Measurements from ENCODE around the gene SLIT1.
"Not testable (repeated sequence)": the region's sequence is repeated elsewhere in the genome, so short reads cannot be mapped to it uniquely, and the experiment has no call there.

SLIT1 gene

GRCh38 chr10:97037365-97038361 lies 148.1 kb downstream of the SLIT1 start:
- peak; percentile 80 to 84 for TF ChIP-seq CTCF (IDR thresholded peaks at IDR 0.05)
- peak overlapping the region; percentile 43 to 61 for H3K4me3 ChIP-seq
- H3K36me3 ChIP-seq: no peaks in the 10 kb centered on the region
- H3K4me1 ChIP-seq: peaks cover 0 to 11% (median 3%) of the 10 kb centered on the region in 4 donors
- H3K9me3 ChIP-seq: no peaks in the 10 kb centered on the region
- peak; percentile 78 to 85 for DNase-seq
- H3K27ac ChIP-seq: peak overlapping the region in 1 of 2 donors; percentile 42
- intact Hi-C loops (cut with DNase I; ENCODE audit: low total_unique reads): loop anchor here (10.0 kb wide), 1 partner anchor 653 kb away; no protein-coding TSS in a partner anchor
- H3K27me3 ChIP-seq: peaks cover 0 to 11% of the 10 kb centered on the region in 2 donors

GRCh38 chr10:97034958-97035769 lies 150.6 kb downstream of the SLIT1 start:
- intact Hi-C loops (cut with DNase I; ENCODE audit: low total_unique reads): loop anchor here (10.0 kb wide), 1 partner anchor 650 kb away; no protein-coding TSS in a partner anchor
- no peaks in the 10 kb centered on the region for H3K9me3 ChIP-seq
- TF ChIP-seq CTCF (IDR thresholded peaks at IDR 0.05): no peak
- H3K4me3 ChIP-seq: no peak overlapping the region
- no peaks in the 10 kb centered on the region for H3K36me3 ChIP-seq
- peaks cover 0 to 16% of the 10 kb centered on the region in 2 donors for H3K27me3 ChIP-seq
- no peak overlapping the region for H3K27ac ChIP-seq
- H3K4me1 ChIP-seq: peaks cover 0 to 11% (median 3%) of the 10 kb centered on the region in 4 donors
- DNase-seq: no peak

GRCh38 chr10:97034301-97034700 lies 151.5 kb downstream of the SLIT1 start:
- Histone ChIP-seq H3K4me3 (no peak overlapping the region), H3K36me3 (no peaks in the 10 kb centered on the region), H3K9me3 (no peaks in the 10 kb centered on the region), H3K27ac (no peak overlapping the region), H3K4me1 (peaks cover 0 to 11% (median 3%) of the 10 kb centered on the region in 4 donors), H3K27me3 (peaks cover 0 to 17% of the 10 kb centered on the region in 2 donors)
- no peak for DNase-seq
- intact Hi-C loops (cut with DNase I; ENCODE audit: low total_unique reads): loop anchor here (10.0 kb wide), 1 partner anchor 650 kb away; no protein-coding TSS in a partner anchor
- TF ChIP-seq CTCF (IDR thresholded peaks at IDR 0.05): no peak

- not testable (repeated sequence) for H3K9me3 ChIP-seq, H3K36me3 ChIP-seq, H3K27ac ChIP-seq, H3K4me3 ChIP-seq, DNase-seq
- H3K4me1 ChIP-seq: peaks cover 0 to 11% (median 3%) of the 10 kb centered on the region in 4 donors
- intact Hi-C loops (cut with DNase I; ENCODE audit: low total_unique reads): loop anchor here (10.0 kb wide), 1 partner anchor 649 kb away; no protein-coding TSS in a partner anchor
- peaks cover 0 to 18% of the 10 kb centered on the region in 2 donors for H3K27me3 ChIP-seq
These were observed 151.9 kb downstream of the SLIT1 start for GRCh38 chr10:97033841-97034240.

- intact Hi-C loops (cut with DNase I; ENCODE audit: low total_unique reads): loop anchor here (10.0 kb wide), 1 partner anchor 648 kb away; no protein-coding TSS in a partner anchor
- no peak for TF ChIP-seq CTCF (IDR thresholded peaks at IDR 0.05)
These were observed 153.1 kb downstream of the SLIT1 start for GRCh38 chr10:97032624-97033023.

More at GRCh38 chr10:97032624-97033023, 153.1 kb downstream of the SLIT1 start:
- no peak for DNase-seq
- no peak overlapping the region for H3K27ac ChIP-seq
- H3K4me1 ChIP-seq: peaks cover 0 to 5% (median under 1%) of the 10 kb centered on the region in 4 donors
- H3K9me3 ChIP-seq: no peaks in the 10 kb centered on the region
- H3K27me3 ChIP-seq: peaks cover 0 to 18% of the 10 kb centered on the region in 2 donors
- no peaks in the 10 kb centered on the region for H3K36me3 ChIP-seq
- no peak overlapping the region for H3K4me3 ChIP-seq
